ENCODE data around the gene ZNF709.
"Not testable (repeated sequence)": the region's sequence is repeated elsewhere in the genome, so short reads cannot be mapped to it uniquely, and the experiment has no call there.

Gene ZNF709

DNA sequence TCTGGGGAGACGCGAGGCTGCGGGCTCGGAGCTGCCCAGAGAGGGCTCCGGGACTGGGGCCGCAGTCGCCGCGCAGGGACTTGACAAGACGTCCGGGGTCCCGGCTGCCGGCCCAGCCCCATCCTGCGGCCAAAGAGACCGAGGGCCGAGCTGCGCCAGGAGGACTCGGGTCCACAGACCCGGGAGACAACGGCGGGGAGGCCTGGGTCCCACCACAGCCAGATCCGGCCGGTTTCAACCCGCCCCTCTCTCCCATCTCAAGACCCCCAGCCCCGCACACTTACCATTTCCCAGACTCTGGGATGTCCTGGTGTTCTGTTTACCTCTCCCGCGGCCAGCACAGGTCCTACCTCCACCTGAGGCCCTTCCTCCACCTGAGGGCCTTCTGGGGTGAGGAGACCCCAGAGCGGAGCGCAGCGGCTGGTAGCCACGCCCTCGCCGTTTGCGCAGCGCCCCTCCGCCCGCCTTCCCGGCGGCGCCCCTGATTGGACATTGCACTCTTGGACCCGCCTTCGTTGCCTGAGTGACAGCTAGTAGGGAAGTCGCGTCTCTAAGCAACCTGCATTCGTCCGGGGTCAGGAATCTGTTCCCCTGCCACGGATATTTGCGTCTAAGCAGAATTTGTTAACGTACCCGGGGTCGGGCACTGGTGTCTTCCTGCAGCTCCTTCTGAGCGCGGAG, at the start of gene ZNF709:
Gene ZNF709, minus strand, starts transcription at position 446 of the 681 bp plus-strand sequence. Its CDS starts 159 bp downstream, at position 287.
- peak; percentile 67 for DNase-seq

DNA sequence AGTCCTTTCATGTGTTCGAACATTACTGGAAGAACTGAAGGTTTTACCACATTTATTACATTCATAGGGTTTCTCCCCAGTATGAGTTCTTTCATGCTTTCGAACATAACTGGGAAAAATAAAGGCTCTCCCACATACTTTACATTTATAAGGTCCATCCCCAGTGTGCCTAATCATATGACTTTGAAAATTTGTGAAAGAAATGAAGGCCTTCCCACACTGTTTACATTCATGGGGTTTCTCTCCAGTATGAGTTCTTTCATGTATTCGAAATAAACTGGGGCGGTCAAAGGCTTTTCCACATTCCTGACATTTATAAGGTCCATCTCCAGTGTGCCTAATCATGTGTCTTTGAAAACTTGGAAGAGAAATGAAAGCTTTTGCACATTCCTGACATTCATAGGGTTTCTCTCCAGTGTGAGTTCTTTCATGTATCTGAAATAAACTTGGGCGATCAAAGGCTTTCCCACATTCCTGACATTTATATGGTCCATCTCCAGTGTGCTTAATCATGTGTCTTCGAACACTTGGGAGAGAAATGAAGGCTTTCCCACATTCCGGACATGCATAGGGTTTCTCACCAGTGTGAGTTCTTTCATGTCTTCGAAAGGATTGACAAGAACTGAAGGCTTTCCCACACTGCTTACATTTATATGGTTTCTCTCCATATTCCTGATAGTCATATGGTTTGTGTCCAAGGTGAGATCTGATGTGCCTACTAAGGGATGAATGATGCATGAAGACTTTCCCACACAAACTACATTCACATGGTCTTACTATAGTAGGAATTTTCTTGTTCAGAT, 42.6 kb upstream of the ZNF709 start:
- DNase-seq = no peak

DNA sequence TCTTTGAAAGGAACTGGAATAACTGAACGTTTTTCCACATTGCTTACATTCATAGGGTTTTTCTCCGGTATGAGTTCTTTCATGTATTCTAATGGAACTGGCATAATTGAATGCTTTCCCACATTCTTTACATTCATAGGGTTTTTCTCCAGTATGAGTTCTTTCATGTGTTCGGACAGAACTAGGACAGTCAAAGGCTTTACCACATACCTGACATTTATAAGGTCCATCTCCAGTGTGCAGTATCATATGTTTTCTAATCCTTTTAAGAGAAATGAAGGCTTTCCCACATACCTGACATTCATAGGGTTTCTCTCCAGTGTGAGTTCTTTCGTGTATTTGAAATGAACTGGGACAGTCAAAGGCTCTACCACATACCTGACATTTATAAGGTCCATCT, 41.9 kb upstream of the ZNF709 start:
- DNase-seq = no peak

DNA sequence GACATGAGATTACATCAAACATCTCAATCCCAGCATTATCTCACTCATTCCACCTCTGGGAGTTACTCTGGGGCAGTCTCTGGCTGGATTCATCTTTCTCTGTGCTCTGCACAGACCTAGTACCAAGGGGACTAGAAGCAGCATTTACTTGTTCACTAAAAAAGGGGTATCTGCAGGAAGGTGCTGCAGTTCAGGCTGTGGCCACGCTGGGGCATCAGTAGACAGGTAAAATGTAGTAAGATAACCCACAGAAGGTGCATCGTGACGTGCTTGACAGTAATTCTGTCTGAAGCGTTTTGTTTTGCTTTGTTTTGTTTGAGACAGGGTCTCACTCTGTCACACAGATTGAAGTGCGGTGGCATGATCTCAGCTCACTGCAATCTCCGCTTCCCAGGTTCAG, 37.4 kb upstream of the ZNF709 start:
- no peak for DNase-seq

DNA sequence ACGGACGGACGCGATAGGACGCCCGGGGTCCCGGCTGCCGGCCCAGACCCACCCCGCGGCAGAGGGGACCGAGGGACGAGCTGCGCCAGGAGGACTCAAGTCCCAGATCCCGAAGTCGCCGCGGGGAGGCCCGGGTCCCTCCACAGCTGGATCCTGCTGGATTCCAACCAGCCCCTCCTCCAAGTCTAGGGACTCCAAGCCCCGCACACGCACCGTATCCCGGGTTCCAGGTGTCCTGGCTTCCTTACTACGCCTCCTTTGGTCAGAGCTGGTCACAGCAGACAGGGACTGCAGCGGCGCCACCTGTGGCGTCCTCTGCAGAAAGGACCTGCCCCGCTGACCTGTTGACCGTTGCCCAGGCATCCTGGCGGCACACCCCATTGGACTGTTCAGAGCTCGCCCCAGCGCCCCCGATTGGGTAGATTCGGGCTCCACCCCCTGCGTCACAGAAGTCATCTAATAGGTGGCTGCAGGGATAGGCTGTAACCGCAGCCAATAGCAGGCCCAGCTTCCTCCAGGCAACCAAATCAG, 29.0 kb upstream of the ZNF709 start:
- DNase-seq = no peak

DNA sequence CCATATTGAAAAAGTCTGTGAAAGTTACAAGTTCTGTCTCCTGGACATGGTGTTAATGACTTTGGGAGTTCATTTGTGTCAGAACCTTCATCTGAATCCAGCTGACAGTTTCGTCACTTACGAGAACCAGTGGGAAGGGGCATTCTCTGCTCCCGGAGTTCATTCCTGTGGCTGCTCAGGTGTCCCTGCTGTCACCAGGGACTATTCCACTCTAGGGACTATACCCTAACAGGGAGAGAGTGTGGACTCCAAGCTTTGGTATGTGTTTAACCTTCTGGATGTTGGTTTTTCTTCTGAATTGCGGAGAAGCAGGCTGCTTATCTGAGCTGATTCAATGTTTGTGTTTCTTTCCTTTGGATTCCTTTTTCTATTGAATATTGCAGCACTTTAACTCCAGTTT, 12.4 kb upstream of the ZNF709 start:
- DNase-seq = no peak

DNA sequence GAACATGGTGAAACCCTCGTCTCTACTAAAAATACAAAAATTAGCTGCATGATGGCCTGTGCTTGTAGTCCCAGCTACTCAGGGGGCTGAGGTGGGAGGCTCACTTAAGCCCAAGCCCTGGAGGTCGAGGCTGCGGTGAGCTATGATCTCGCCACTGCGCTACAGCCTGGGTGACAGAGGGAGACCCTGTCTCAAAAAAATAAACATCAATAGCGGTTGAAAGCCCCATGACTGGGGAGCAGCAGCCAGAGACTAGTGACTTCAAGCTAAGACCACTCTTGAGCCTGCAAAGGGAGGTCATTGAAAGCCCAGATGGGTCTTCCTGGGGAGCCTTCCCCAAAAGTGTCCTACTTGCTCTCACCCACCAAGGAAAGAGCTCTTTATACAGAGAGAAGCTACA, 11.9 kb upstream of the ZNF709 start:
- no peak for DNase-seq

DNA sequence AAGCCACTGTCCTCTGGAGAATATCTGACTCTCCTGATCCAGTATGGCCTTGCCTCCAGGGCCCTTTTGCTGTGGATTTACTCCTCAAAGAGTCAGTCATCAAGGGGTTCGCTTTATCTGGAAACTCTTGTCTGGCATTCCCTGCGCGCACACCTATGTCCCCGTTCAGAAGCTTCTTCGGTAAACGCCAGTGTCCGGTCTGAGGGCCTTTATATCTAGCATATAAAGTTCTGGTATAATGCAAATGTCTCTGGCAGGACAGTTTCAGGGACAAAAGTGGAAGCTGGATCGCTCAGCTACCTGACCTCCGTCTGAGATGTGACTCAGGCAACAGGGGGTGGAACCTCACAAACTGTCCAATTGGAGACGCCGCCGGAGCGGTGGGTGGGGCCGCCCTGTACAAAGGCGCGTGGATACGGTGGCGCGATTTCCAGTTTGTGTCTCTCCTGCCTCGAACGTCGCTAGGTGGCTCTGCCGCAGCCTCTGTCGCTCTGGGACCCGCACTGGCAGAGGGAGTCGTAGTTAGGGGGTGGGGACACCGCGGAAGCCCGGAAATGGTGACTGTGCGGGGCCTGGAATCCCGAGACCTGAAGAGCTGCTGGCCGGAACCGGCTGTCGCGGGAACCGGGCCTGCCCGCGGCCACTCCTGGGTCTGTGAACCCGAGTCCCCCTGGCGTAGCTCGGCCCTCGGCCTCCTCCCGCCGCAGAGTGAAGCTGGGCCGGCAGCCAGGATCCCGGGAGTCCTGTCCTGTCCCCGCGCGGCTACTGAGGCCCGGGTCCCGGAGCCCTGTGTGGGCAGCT, 10.6 kb upstream of the ZNF709 start:
- DNase-seq = peak; percentile 88

DNA sequence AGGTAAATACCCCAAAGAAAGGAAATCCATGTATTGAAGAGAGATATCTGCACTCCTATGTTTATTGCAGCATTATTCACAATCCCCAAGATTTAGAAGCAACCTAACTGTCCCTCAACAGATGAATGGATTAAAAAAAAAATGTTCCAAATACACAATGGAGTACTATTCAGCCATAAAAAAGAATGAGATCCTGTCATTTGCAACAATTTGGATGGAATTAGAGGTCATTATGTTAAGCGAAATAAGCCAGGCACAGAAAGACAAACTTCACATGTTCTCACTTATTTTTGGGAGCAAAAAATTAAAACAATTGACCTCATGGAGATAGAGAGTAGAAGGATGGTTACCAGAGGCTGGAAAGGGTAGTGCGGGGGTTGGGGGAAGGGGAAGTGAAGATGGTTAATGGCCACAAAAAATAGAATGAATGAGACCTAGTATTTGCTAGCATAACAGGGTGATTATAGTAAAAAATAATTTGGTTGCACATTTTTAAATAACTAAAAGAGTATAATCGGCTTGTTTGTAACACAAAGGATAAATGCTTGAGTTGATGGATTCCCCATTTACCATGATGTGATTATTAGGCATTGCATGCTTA, 9.7 kb upstream of the ZNF709 start:
- no peak for DNase-seq

DNA sequence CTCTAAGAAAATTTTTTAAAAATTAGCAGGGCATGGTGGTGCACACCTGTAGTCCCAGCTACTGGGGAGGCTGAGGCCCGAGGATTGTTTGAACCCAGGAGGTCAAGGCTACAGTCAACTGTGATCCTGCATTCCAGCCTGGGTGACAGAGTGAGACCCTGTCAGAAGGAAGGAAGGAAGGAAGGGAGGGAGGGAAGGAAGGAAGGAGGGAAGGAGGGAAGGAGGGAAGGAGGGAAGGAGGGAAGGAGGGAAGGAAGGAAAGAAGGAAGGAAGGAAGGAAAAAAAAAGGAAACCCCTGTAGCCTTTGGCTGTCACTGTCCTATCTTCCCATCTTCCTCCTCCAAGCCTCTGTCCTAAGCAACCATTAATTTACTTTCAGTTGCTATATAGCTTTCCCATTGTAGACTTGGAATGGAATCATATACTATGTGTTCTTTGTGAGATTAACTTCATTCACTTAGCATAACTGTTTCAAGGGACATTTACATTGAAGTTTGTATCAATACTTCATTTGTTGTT, 1.7 kb upstream of the ZNF709 start:
- not testable (repeated sequence) for DNase-seq

DNA sequence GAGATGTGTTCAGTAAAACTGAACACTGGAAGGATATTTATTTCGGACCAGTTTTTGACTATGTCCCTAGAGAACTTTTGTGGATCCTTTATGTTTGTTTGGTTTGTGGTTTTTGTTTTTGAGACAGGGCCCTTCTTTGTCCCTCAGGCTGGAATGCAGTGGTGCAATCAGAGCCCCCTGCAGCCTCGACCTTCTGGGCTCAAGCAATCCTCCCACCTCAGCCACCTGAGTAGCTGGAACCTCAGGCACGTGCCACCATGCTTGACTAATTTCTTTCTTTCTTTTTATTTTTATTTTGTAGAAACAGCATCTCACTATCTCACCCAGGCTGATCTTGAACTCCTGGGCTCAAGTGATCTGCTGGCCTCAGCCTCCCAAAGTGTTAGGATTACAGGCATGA, 955 bp upstream of the ZNF709 start:
- no peak for DNase-seq

DNA sequence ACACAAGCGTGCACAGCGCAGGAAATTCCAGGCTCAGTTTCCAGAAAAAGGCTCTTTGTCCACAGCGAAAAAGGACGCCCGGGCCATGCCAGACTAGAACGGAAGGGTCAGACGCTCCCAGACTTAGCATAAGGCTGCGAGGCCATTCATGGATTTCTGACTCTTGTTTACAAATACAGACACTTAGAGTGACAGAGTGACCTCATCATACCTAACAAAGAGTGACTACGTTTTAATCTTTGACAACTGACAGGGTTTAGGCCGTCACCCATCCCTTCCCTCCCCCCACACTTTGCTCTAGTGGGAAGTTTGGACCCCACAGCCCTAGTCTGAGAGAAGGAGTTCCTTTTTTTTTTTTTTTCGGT, 418 bp upstream of the ZNF709 start:
- DNase-seq = no peak

DNA sequence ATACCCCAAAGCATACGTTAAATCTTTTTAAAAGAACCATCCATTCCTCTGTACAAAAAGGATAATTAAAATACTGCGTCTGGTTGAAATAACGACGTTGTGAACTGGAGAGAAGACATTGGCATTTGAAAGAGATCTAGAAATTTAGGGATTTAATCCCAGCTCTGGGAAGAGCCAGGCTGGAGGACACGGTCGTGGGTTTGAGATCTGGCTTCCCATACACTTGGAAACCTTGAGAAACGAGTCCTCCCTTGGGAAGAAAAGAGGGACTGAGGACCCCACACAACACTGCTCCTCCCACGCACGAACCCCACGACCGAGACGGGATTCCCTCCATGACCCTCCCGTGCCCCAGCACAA, 625 bp downstream of the ZNF709 start:
- no peak for DNase-seq

DNA sequence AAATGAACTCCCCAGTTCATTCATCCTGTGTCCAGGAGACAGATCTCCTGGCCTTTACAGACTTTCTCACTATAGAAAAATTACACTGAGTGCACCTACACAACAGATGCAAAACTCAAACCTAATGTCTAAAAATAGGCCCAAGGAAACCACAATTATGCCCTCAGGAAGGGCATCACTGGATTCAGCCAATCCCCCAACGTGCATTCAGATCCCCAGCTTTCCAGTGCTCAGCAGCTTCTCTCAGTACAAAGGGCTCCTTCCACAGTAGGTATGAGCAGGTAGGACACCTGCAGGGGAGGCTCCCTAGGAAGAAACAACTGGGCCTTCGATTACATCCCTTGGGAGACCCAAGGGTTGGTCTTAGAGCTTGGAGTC, 2.1 kb downstream of the ZNF709 start:
- no peak for DNase-seq

DNA sequence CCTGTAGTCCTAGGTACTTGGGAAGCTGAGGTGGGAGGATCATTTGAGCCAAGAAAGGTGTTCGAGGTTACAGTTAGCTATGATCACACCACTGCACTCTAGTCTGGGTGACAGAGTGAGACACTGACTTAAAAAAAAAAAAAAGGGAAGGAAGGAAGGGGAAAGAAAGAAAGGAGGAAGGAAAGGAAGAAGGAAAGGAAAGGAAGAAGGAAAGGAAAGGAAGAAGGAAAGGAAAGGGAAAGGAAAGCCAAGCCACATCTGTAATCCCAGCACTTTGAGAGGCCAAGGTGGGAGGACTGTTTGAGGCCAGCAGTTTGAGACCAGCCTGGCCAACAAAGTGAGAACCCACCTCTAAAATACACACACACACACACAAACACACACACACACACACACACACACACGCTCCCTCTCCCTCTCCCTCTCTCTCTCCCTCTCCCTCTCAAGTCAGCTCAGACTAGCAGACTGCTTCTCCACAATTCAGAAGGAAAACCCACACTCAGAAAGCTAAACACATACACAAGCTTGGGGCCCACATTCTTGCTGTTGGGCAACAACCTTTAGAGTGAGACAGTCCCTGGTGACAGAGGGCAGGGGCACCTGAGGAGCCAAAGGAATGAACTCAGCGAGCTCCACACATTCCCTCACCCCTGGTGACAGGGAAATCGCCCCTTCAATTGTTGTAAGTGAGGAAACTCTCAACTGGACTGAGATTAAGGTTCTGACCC, 2.7 kb downstream of the ZNF709 start:
- no peak for DNase-seq

DNA sequence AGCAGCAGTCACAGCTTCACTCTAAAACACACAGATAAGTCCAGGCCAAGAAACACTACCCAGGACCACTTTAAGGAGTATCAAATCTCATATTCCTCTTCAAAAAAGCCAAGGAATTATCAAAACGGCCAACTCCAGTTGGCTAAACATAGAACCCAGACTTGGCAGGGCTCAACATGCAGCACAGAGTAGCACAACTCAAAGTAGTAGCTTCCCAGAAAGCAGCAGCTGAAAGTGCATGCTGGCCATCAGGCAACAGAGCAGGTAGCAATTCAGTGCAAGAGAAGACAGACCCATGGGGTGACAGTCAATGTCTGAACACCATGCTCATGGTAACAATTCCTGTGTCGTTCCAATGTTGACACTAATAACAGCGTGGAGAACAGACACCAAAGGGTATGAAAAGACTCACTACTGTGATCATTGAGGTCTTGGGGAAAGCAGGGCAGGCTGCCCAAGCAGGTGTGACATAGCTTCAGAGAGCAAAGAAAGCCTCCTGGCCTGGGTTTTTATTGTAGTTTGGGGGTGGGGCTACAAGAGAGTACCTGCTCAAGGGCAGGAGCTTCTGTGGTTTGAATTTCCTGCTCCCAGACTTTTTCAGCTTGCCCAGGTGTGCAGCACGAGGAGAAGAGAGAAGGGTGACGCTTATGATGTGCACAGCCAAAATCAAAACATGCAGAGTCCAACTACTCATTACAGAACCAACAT, 6.2 kb downstream of the ZNF709 start:
- DNase-seq = no peak

DNA sequence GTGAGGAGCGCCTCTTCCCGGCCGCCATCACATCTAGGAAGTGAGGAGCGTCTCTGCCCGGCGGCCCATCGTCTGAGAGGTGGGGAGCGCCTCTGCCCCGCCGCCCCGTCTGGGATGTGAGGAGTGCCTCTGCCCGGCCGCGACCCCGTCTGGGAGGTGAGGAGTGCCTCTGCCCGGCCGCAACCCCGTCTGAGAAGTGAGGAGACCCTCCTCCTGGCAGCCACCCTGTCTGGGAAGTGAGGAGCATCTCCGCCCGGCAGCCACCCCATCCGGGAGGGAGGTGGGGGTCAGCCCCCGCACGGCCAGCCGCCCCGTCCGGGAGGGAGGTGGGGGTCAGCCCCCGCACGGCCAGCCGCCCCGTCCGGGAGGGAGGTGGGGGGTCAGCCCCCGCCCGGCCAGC, 17.0 kb downstream of the ZNF709 start:
- not testable (repeated sequence) for DNase-seq

DNA sequence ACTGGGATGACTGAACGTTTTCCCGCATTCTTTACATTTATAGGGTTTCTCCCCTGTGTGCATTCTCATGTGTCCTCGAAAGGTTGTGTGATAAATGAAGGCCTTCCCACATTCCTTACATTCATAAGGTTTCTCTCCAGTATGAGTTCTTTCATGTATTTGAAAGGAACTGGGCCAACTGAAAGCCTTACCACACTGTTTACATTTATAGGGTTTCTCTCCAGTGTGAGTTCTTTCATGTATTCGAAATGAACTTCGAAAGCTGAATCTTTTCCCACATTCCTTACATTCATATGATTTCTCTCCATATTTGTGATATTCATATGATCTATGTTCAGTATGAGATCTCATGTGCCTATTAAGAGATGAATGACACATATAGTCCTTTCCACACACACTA, 19.4 kb downstream of the ZNF709 start:
- DNase-seq = no peak

DNA sequence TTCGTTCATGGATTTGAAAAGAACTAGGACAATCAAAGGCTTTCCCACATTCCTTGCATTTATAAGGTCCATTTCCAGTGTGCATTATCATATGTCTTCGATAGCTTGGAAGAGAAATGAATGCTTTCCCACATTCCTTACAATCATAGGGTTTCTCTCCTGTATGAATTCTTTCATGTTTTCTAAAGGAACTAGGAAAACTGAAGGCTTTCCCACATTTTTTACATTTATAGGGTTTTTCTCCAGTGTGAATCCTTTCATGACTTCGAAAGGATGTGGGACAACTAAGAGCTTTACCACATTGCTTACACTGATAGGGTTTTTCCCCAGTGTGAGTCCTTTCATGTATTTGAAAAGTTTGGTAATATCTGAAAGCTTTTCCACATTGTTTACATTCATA, 19.8 kb downstream of the ZNF709 start:
- no peak for DNase-seq

DNA sequence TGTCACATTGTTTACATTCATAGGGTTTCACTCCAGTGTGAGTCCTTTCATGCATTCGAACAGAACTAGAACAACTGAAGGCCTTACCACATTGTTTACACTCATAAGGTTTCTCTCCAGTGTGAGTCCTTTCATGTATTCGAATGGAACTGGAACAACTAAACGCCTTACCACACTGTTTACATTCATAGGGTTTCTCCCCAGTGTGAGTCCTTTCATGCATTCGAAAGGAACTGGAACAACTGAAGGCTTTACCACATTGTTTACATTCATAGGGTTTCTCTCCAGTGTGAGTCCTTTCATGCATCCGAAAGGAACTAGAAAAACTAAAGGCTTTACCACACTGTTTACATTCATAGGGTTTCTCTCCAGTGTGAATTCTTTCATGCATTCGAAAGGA, 20.5 kb downstream of the ZNF709 start:
- DNase-seq = not testable (repeated sequence)

DNA sequence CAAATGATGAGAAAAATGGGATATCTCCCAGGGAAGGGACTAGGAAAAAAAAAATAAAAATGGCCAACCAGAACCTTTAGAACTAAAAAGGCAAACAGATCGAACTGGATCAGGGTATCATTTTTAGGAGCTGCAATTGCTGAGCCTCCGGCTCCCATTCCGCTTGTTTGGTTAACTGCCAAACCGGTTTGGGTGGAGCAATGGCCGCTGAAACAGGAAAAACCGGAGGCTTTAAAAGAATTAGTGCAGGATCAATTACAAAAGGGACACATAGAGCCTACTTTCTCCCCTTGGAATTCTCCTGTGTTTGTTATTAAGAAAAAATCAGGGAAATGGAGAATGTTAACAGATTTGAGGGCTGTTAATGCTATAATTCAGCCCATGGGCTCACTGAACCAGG, 31.1 kb downstream of the ZNF709 start:
- DNase-seq = no peak

DNA sequence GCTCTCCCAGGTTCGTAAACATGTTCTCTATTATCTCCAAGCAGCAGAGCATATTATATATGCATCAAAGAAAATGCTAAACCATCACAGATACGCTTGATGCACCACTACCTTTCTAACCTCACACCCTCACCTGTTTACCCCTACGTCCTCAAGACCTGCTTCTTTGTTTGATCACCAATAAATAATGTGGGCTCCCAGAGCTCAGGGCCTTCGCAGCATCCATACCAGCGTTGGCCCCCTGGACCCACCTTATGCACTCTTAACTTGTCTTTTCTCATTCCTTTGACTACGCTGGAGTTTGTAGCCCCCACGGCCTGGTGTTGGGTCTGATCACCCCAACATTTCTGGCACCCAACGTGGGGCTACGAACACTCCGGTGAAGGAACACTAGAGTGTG, 33.8 kb downstream of the ZNF709 start:
- no peak for DNase-seq

Measured in NCI-H2107 (cell line).